ENCODE results near the gene ARID1B. TPM values are rescaled to one million over a fixed set of nuclear protein-coding genes. Genes with fewer than 3 reads are reported as not detected.

Gene ARID1B
- total and polyA plus RNA-seq, 2 of the 13 experiments (the other 11 are each of a cell fraction or from before 2014, with no cell fraction given): 20.1 to 32.6 TPM

GRCh38 chr6:156910011-156910334 lies 132.8 kb downstream of the ARID1B start:
- ChIA-PET POLR2A (no interaction called here), CTCF (ENCODE audit: low intra/inter-chr PET ratio, low total read pairs) (no interaction called here)
- TF ChIP-seq ZNF761 (CRISPR knock-in tag; conservative IDR thresholded peaks at IDR 0.05): no peak
- TF ChIP-seq ZNF343 (CRISPR knock-in tag; IDR thresholded peaks at IDR 0.05): no peak
- TF ChIP-seq, protein P1, sequence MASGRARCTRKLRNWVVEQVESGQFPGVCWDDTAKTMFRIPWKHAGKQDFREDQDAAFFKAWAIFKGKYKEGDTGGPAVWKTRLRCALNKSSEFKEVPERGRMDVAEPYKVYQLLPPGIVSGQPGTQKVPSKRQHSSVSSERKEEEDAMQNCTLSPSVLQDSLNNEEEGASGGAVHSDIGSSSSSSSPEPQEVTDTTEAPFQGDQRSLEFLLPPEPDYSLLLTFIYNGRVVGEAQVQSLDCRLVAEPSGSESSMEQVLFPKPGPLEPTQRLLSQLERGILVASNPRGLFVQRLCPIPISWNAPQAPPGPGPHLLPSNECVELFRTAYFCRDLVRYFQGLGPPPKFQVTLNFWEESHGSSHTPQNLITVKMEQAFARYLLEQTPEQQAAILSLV (CRISPR knock-in tag; IDR thresholded peaks at IDR 0.05; ENCODE audit: borderline replicate concordance): no peak
- TF ChIP-seq ZNF570 (CRISPR knock-in tag; IDR thresholded peaks at IDR 0.05; ENCODE audit: borderline replicate concordance): no peak
- no peak for TF ChIP-seq DMAP1 (CRISPR knock-in tag; IDR thresholded peaks at IDR 0.05)
- no peak for TF ChIP-seq CEBPZ (IDR thresholded peaks at IDR 0.05; ENCODE audit: low read length)
- TF ChIP-seq ZNF121 (CRISPR knock-in tag; IDR thresholded peaks at IDR 0.05): no peak
- TF ChIP-seq GATAD2A (CRISPR knock-in tag; IDR thresholded peaks at IDR 0.05): no peak
- TF ChIP-seq, protein P2, sequence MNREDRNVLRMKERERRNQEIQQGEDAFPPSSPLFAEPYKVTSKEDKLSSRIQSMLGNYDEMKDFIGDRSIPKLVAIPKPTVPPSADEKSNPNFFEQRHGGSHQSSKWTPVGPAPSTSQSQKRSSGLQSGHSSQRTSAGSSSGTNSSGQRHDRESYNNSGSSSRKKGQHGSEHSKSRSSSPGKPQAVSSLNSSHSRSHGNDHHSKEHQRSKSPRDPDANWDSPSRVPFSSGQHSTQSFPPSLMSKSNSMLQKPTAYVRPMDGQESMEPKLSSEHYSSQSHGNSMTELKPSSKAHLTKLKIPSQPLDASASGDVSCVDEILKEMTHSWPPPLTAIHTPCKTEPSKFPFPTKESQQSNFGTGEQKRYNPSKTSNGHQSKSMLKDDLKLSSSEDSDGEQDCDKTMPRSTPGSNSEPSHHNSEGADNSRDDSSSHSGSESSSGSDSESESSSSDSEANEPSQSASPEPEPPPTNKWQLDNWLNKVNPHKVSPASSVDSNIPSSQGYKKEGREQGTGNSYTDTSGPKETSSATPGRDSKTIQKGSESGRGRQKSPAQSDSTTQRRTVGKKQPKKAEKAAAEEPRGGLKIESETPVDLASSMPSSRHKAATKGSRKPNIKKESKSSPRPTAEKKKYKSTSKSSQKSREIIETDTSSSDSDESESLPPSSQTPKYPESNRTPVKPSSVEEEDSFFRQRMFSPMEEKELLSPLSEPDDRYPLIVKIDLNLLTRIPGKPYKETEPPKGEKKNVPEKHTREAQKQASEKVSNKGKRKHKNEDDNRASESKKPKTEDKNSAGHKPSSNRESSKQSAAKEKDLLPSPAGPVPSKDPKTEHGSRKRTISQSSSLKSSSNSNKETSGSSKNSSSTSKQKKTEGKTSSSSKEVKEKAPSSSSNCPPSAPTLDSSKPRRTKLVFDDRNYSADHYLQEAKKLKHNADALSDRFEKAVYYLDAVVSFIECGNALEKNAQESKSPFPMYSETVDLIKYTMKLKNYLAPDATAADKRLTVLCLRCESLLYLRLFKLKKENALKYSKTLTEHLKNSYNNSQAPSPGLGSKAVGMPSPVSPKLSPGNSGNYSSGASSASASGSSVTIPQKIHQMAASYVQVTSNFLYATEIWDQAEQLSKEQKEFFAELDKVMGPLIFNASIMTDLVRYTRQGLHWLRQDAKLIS (CRISPR knock-in tag; IDR thresholded peaks at IDR 0.05): no peak
- TF ChIP-seq ZNF296 (CRISPR knock-in tag; conservative IDR thresholded peaks at IDR 0.05): no peak
- TF ChIP-seq HNRNPUL1 (IDR thresholded peaks at IDR 0.05; ENCODE audit: low read depth, low read length): no peak
- no peak for TF ChIP-seq ZKSCAN1 (IDR thresholded peaks at IDR 0.05; ENCODE audit: low read length)
- TF ChIP-seq RNF2 (conservative IDR thresholded peaks at IDR 0.05; ENCODE audit: low read depth): no peak
- TF ChIP-seq ZNF138 (CRISPR knock-in tag; IDR thresholded peaks at IDR 0.05; ENCODE audit: low read depth): no peak
- no peak for TF ChIP-seq ELF3 (CRISPR knock-in tag; IDR thresholded peaks at IDR 0.05)
- no peak for TF ChIP-seq HOXA5 (CRISPR knock-in tag; IDR thresholded peaks at IDR 0.05)
- TF ChIP-seq HDAC2 (CRISPR knock-in tag; IDR thresholded peaks at IDR 0.05): no peak
- no peak for TF ChIP-seq ZBTB26 (CRISPR knock-in tag; IDR thresholded peaks at IDR 0.05; ENCODE audit: borderline replicate concordance)
- no peak for TF ChIP-seq ZKSCAN8 (CRISPR knock-in tag; IDR thresholded peaks at IDR 0.05; ENCODE audit: borderline replicate concordance)
- Histone ChIP-seq H3K9me3 (ENCODE audit: low read length) (no peaks in the 10 kb centered on the region), H3K4me3 (replicated peaks in 1 of 3; ENCODE audit: insufficient read depth in 1 of 3, low read depth in 2 of 3, low read length in 3 of 3) (no peak overlapping the region), H3K27me3 (ENCODE audit: control insufficient read depth in 1 of 2, insufficient read depth in 2 of 2, low read length in 2 of 2) (no peaks in the 10 kb centered on the region), H2AFZ (ENCODE audit: low read length) (no peak overlapping the region), H3K4me2 (ENCODE audit: low read depth, low read length) (no peak overlapping the region), H3K79me2 (ENCODE audit: insufficient read depth, low read length) (peaks cover 8% of the 10 kb centered on the region), H3K4me1 (ENCODE audit: insufficient read depth, low read length) (no peaks in the 10 kb centered on the region), H4K20me1 (ENCODE audit: insufficient read depth, low read length) (no peaks in the 10 kb centered on the region; the same call in none of the 2 replicates), H3K27ac (ENCODE audit: extremely low read length, insufficient read depth, low read length) (no peak overlapping the region), H3K36me3 (replicated peaks in 1 of 2; ENCODE audit: control insufficient read depth in 1 of 2, insufficient read depth in 2 of 2, low read length in 2 of 2) (peaks cover 4 to 27% of the 10 kb centered on the region in 2 experiments; a peak in 4 of 5 replicates), H3K9ac (ENCODE audit: insufficient read depth, low read depth, low read length) (no peak overlapping the region)
- WGBS (ENCODE audit: low lambda C conversion rate): 99% methylated on average over 4 of the region's 4 CpGs
- ATAC-seq: no peak
- BruUV-seq (replicated peaks): no TSS peak
- intact Hi-C loops (cut with micrococcal nuclease; ENCODE audit: unreplicated experiment) (no loop called here), in situ Hi-C loops (cut with HindIII; ENCODE audit: extremely low pct_ligation_motif_present, low pct_unique_long_range_greater_than_20kb) (no loop called here)
- no peak for DNase-seq (ENCODE audit: low spot score)
- FAIRE-seq: no peak
